Left lobe of liver (tissue), 2 donors: ENCODE measurements around the gene PIP4P1. TPM values are rescaled to one million over a fixed set of nuclear protein-coding genes. Genes with fewer than 3 reads are reported as not detected.

ENCODE experiments used
- ATAC-seq: fragments of 200-7000 bp; cut with Tn5 transposase; one replicate; pipeline ENCODE4 v1.9.1; 2020; ENCODE audit warnings: mild to moderate bottlenecking, moderate library complexity
- DNase-seq: peaks from one replicate; pipeline ENCODE4 v3.0.0-alpha.2; 2020; ENCODE audit warnings: low spot score
- total RNA-seq: library from RNA; stranded (reverse); gene quantifications from one replicate; pipeline ENCODE4 v1.2.1, GENCODE V29; 2021
- donor health status: DM: no; HTN: no; CAD: no; lungs with moderate emphysema.
- donor health status: DM: no; HTN: yes; CAD: no.

The PIP4P1 gene
- total RNA-seq, 1 donor from 2014 or later, result 11.7 TPM

DNA sequence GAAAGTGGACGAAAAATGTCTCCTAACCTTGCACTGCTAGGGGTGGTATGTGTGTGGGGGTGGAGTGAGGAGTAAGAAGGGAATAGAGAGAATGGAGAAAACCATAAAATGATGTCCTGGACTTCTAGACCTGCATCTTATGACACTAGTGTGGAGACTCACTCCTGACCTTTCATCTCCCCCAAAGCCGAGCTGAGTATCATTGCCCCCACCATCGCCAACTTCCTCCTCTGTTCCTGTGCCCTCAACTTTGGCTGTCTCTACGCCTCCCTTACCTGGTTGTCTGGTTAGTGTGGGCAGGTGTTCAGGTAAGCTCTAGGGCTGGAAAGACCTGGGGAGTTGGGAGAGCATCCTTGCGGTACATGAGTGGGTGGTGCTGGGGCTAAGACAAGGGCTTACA is 20.8 kb downstream of the PIP4P1 start:
- ATAC-seq (no peak), DNase-seq (no peak)

DNA sequence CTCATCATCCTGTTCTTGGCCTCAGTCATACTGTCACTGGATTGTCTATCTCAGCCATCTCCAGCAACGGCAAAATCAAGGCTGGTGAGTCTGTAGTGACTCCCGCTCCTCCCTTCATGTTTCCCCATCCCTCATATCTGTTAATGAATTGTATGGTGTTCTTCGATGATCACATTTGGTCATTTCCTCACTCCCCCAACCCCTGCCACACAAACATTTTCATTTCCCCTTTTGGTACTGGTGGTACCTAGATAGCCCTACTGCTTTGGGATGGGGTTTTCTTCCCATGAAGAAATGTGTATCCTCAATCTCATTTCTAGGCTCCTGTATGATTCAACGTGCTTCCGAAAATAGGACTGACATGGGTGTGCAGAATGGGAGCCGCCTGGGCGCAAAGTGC is 22.6 kb downstream of the PIP4P1 start:
- DNase-seq (no peak), ATAC-seq (no peak)

DNA sequence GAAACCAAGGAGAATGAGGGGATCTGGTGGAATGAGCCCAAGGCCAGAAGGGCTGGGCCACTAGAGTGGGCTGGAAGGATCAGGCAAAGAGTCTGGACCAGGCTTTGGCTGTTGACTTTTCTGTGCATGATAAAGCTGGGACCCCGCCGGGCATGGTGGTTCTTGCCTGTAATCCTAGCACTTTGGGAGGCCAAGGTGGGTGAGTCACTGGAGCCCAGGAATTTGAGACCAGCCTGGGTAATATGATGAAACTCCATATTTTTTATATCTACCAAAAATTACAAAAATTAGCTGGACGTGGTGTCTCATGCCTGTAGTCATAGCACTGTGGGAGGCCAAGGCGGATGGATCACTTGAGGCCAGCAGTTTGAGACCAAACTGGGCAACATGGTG is 24.9 kb downstream of the PIP4P1 start:
- ATAC-seq (no peak), DNase-seq (no peak)

DNA sequence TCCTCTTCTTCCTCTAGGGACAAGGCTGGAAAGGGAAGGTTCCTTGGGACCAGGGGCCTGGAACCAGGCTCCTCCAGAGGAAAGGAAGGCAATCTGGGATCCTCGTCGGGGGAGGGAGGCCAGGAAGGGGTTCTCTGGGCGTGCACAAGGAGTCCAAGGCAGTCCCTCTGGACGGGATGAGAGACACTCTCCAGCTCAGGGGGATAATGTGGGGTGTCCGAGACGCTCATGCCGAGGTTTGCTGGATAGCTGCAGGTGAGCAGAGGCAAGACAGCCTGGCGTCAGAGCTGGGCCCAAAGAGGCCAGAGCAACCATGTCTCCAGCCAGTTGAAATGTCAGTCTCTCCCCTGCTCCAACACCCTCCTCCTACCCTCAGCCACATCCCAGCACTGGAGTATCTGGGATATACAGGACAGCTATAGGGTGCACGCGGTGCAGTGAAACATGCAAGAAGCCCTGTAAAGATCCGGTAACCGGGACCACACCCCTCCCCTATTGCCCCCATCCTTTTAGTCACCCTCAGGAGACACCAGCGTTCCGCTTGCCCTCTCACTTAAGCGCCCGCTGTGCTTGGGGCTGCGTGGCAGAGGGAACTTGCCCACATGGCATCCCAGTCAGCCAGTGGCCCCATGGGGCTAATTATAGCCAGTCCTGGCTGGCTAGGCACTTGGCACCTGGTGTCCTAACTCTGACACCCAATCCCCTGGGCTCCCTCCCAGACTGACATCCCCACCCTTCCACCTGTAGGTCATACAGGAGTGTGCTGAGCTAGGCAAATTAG is 25.5 kb downstream of the PIP4P1 start, which contains the start of gene KLHL33:
TSS of gene KLHL33 (minus strand) at position 585 of the 781 bp plus-strand sequence. CDS start at position 230, 355 bp downstream.
- no peak for DNase-seq
- no peak for ATAC-seq

DNA sequence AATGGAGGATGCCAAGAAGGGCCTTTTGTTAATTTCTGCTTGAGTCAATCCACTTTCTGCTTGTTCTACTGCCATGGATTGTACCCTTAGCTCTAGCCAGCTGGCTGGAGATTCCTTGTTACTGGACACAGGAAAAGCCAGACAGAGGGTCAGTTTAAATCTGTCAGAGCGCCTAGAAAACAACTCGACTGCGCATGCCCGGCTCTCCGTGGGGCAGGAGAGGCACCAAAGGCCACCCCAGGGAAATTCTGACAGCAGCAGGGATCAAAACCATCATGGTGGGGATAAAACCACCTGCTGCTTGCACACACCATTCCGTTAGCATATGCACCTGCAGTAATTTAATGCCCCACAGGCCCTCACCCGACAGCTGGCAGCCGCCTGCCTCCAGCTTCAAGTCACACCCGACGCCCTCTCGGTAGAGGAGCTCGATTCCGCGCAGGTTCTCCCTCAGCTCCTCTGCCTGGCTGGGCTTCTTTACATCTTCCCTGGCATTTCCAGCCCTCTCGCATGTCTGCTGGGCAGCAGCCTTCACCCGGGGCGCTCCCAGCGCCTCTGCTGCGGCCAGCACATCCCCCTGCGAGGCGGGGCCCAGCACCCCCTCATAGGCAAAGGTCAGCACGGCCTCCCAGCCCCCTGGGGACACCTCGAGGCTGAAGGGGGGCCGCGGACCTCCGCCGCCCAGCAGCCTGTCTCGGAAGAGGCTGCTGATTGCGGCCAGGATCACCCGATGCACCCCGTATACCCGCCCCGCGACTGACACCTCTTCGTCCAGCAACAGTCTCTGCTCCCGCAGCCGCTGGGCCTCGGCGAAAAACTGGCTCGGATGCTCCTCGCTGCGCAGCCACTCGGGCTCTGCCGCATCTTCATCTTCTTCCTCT is 26.3 kb downstream of the PIP4P1 start:
- ATAC-seq, result peak; percentile 63
- no peak for DNase-seq

DNA sequence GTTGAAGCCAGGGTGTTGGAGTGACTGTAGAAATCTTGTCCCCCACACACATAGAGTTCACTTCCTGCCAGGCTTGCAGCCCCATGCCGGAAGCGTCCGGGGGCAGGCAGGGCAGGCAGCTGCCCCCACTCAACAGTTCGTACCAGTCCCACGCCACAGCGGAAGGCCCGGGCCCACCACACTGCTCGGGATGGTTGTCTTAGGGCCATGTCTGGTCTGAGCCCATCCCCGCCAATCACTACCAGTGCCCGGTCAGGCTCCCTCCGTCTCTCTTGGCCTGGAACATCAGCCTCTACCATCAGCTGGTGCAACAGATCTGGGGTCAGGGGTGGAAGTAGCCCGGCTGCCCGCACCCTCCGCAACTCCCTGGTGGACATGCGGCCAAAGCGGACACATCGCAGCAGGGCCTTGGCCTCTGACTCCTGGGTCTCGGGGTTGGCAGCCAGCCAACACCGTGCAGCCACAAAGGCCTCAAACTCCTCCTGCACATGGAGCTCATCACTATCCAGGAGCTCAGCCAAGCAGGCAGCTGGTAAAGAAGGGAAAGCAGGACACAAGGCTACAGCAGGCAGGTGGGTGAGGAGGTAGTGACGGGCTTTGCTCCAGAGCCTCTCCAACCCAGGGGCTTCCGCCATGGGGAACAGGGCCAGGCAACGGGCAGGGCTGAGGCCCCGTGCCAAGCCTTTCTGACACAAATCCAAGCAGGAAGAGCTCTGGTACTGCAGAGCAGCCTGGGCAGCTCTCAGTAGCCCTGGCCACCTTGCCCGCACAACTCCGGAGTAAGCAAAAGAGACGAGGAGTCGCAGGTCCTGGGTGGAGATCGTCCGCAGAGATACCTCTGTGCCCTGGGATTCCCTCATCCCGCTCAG is 31.2 kb downstream of the PIP4P1 start:
- DNase-seq (no peak), ATAC-seq (peak; percentile 36)

DNA sequence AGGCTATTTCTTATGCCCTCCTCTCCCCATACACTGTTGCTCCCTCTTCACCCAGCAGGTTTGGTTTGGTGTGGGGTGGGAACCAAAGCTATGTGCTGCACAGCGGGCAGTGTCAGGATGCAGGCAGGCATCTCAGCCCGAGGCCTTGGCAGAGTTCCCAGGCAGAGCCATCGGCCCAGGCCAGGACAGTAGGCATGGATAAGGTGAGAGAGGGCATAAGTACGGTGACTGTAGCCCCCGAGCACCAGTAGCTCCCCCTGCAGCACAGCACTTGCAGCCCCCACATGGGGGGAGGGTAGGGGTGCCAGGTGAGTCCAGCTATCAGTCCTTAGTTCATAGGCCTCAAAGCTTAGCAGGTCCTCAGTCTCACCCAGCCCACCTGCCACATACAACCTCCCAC is 32.4 kb downstream of the PIP4P1 start:
- ATAC-seq (no peak), DNase-seq (no peak)

DNA sequence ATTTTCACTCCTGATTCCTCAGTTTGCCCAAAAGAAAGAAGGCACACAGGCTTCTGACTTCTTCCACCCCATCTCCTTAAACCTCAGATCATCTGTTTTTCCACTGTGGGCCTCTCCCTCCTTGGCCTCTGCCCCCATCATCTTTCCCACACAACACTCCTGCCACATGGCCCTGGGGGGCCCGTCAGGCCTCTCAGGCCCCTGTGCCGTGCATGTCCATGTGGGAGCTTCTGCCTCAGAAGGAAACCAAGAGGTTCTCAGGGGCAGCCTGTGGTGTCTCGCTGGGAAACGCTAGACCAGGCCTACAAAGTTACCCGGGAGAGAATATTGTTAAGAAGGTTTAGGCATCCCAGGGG is 33.2 kb downstream of the PIP4P1 start:
- DNase-seq (no peak), ATAC-seq (no peak)

DNA sequence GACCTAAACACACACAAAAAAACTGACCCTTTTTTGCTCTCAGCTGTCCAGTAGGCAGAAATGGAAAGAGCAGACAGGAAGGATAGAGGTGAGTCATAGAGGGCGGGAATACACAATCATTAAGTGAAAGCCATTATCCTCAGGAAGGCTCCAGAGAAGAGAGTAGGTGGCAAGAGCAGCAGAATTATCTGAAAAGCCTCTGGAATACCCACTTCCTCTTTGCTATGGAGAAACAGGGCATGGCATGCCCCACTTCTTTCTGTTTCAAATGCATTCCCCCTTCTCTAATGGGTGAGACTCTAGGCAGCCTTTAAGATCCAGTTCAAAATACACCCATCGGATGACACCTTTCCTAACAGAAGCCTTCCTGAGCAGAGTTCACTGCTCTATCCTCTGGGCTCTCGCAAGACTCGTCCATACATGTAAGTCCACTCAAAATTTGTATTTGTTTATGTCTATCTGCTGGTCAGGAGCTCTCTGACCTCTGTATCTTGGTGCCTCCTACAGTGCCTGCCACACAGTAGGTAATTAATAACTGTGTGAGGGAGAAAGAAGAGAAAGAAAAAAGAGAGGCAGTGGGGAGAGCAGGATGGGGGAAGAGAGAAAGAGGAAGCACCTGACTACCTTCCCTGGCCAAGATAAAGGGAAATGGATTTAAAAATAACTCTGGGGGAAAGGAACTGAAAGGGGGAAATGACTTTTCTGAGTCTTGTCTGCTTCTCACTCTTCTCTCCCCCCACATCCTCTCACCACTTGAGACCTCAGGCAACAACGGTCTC is 33.8 kb downstream of the PIP4P1 start:
- peak; percentile 19 for ATAC-seq
- DNase-seq, result no peak

DNA sequence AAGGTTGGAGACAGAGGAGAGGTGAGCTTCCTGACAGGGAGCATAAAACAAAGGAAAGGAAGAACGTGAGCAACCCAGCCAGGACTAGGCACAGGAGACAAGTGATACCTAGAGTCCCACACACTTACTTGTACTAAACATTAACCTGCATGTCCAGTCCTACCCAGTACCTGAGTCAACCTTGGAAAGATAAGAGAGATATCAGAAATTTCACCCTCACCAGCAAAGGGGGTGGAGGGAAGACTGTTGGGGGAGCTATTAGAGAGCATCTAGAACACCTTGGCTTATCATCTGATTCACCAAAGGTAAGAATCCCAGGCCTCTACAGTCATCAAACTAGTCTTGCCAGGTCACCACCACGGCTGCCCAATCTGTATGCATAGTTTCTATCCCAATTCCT is 36.4 kb downstream of the PIP4P1 start:
- no peak for ATAC-seq
- no peak for DNase-seq

DNA sequence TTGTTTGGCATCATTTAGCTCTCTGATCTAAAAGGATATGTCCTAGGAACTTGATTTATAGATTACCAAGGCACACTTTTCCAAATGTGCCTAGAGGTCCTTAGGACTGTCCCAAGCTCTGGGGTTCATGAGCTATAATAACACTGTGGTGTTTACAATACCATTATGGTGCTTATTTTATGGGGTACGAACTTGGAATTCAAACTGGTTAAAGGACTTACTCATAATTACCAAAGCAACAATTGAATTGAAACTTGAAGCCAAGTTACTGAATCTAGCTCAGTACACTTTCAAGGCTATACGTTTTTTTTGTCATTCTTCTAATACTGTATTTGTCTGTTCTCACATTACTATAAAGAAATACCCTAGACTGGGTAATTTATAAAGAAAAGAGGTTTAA is 38.3 kb downstream of the PIP4P1 start:
- no peak for DNase-seq
- no peak for ATAC-seq

DNA sequence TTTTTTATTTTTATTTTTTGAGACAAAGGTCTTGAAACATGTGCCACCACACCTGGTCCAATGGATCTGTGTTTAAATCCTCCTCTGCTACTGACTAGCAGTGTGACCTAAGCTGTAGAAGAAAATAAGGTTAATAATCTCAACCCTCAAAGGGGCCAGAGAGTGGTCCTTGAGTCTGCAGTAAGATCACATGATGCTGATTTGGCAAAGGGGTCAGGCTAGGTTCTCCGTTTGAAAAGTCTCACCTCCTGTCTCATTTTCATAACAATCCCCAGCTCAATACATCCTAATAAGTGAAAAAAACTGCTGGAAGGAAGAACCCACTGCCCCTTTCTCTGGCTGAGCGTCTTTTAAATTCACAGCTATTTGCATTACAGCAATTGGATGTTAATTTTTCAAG is 40.0 kb downstream of the PIP4P1 start:
- DNase-seq (no peak), ATAC-seq (no peak)

DNA sequence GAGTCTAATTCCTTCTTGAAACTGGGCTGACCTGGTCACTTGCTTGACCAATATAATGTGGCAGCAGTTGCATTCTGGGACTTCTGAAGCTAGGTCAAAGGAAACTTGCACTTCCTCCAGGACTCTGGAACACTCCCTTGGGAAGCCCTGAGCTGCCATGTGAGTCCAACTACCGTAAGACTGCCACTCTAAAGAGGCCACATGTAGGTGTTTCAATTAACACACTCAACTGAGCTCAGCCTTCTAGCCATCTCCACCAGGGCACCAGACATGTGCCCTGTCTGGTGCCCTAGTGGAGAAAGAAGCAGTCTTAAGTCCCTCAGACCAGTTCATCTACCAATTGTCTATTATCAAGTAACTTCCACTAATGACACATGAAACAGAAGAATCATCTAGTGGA is 41.8 kb downstream of the PIP4P1 start:
- ATAC-seq, result no peak
- DNase-seq, result no peak

DNA sequence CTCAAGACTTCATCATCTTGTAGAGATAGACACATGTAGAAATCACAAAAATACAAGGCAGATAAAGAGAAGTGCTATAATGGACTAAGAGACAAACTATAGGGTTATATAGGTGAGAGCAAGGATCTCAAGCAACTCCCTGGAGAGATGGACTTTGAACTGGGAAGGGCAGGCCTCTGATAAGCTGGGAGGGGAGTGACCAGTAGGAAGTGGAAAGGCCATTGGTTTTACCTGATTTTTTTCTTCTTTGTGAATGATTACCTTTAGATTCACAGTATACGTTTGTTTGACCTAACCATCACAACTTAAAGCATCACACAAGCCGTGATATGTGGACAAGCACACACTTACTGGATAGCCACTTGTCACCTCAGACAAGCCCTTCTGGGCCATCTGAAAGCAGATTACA is 42.7 kb downstream of the PIP4P1 start:
- DNase-seq (no peak), ATAC-seq (no peak)

DNA sequence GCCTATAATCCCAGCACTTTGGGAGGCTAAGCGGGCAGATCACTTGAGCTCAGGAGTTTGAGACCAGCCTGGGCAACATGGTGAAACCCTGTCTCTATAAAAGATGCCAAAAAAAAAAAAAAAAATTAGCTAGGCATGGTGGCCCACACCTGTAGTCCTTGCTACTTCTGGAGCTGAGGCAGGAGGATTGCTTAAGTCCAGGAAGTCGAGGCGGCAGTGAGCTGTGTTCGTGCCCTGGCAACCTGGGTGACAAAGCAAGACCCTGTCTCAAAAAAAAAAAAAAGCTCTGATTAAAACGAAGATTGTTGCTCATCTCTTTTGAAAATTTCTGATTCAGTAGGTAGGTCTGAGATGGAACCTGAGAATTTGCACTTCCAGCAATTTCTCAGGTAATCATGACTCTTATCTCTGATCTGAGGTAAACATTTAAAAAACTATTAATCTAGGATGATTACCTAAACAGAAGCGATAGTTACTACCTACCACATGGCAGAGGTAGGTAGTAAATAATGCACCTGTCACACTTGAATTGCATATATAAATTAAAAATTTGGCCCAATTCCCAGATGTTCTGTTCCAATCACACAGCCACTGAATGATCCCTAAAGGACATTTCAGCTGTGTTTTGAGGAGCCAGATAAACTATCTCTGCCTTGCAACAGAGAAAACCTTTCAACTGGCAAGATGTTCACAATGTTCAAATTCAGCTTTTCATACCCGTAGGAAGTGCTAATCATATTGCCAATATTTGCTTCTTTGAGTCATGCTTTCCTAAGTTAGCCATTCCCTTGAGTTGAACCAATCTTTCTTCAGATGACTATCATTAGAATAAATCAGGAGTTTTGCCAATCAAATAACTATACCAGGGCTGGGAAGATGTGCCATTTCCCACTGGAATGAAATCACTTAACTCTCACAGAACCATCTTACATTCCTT is 43.7 kb downstream of the PIP4P1 start:
- no peak for DNase-seq

DNA sequence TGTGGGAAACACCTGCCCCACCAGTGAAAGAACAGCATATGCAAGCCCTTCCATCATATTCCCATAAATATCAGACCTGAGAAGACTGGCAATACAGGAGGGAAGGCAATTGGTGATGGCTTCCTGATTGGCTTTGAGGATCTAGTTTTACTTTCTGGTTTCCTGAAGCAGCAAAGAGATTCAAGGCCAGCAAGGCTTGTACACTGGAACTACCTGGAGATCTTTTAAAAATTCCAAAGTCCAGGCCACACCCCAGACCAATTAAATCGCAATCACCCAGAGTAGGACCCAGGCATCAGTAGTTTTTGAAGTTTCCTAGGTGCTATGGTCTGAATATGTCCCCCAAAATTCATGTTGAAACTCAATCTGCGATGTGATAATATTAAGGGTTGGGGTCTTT is 45.0 kb downstream of the PIP4P1 start:
- DNase-seq, result no peak

More for the DNA sequence above, 43.7 kb downstream of the PIP4P1 start:
- no peak for ATAC-seq

DNA sequence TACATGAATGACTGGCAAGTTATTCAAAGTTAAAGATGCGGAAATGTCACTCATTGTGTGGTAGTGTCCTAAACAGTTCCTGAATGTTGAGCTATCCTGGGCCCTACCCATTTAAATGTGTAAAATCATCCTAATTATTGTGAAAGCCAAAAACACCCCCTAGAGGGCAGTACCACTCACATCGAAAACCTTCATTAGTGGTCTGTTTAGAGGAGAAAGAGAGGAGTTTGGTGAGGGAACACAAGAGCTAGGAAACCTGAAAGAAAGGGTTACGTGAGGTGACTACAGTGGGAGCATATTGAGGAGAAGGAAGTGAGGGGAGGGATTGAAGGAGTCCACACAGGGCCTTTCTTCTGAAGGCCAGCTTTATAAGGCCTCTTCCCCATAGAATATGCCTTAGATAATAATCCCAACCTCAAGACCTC is 45.4 kb downstream of the PIP4P1 start:
- ATAC-seq (peak; percentile 48), DNase-seq (no peak)

More for the DNA sequence above, 45.0 kb downstream of the PIP4P1 start:
- ATAC-seq, result no peak

DNA sequence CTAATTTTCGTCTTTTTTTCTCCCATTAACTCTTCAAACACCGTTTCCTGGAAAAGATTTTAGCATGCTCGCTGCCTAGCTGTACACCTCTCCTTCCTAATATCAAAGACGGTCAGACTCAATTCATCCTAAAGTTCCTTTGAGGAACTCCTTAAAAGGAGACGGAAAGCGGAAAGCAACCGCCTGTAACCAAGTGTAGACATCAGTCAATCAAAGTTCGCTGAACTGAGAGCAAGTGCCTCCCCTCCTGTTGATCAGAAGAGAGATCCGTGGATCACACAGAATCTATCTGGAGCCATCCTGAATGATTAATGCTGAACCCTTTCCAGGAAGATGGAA is 47.5 kb downstream of the PIP4P1 start:
- ATAC-seq (peak; percentile 30), DNase-seq (no peak)
